8988T (cell line): Measurements from ENCODE around the gene ADGRL2.
A peak's percentile ranks its signal among the peaks of the same experiment; 100 is the strongest.

Experiments
- DNase-seq: peaks from one replicate; pipeline ENCODE4 v3.0.0; 2011

ADGRL2 gene

DNA sequence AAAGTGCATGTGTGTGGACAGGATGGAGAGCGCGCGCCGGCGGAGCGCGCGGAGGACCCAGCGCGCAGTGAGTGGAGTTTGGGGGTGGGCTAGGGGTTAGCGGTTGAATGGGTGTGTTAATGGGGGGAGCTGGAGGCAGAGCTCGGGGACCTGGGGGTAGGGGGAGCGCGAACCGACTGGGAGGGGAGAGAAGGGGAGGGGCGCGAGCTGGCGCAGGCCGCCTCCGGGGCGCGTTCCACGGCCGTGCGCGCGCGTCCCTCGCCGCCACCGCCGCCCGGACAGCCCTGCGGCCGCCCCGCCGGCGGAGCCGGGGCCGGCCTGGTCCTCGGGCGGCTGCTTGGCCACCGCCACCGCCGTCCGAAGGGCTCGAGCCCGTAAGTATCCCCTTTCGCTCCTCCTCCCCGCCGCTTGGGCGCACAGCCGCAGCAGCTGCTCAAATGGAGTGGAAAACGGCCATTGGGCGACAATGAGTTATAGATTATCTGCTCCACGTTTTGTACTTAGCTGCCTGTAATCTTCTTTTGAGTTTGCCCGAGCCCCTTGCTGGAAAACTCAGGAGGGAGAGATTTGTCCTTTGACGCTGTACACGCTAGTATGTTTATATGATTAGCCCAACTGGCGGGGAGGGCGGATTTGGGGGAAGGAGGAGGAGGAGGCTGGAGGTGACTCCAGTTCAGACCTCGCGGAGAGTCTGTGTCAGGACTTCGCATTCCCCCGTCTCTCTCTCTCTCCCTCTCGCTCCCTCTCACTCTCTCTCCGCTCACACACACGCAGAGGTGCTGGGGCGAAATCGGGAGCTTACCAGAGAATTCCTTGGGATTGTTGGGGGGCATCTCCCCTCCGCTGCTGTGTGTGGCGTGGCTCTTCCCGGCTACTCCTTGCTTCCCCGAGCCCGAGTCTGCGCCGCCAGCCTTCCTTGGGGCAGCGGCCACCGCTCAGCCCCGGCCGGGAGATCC is at the start of gene ADGRL2:
Gene ADGRL2 (plus strand): TSS at position 240 of the 956 bp plus-strand sequence. CDS start 36,051 bp downstream, outside the sequence.
- DNase-seq = peak; percentile 42

GRCh38 chr1:81752840-81753239 is 47.9 kb upstream of the ADGRL2 start:
- no peak for DNase-seq

DNA sequence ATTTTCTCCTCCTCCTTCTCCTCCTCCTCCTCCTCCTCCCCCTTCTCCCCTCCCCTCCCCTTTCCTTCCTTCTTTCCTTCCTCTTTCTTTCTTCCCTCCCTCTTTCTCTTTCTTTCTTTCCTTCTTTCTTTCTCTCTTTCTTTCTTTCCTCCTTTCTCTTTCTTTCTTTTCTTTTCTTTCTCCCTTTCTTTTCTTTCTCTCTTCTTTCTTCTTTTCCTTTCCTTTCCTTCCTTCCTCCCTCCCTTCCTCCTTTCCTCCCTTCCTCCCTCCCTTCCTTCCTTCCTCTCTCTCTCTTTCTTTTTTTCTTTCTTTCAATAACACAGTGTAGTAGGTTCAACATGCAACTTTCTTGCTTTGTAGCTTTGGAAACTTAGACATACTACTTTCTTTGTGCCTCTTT is 46.3 kb upstream of the ADGRL2 start:
- no peak for DNase-seq

DNA sequence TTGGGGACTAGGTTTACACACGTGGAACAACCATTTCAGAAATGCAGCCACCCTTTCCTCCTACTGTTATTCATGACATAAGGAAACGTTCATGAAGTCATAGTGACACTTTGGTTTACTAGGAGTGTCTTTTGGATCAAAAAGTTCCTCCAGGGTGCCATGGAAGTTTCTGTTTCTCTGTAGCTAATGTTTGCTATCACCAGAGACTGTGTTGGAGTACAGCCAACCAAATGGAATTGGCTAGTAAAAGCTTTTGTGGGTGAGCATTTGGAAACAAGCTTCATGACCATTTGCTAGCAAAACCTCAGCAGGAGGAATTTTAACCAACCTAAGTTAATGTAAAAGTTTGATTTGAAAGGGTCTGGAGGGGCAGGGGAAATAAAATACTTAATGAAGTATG is 43.9 kb upstream of the ADGRL2 start:
- no peak for DNase-seq

- no peak for DNase-seq
These were observed 43.2 kb upstream of the ADGRL2 start for GRCh38 chr1:81757398-81758020.

- DNase-seq = no peak
These were observed 42.6 kb upstream of the ADGRL2 start for GRCh38 chr1:81758181-81758580.

- no peak for DNase-seq
These were observed 40.1 kb upstream of the ADGRL2 start for GRCh38 chr1:81760477-81761097.

DNA sequence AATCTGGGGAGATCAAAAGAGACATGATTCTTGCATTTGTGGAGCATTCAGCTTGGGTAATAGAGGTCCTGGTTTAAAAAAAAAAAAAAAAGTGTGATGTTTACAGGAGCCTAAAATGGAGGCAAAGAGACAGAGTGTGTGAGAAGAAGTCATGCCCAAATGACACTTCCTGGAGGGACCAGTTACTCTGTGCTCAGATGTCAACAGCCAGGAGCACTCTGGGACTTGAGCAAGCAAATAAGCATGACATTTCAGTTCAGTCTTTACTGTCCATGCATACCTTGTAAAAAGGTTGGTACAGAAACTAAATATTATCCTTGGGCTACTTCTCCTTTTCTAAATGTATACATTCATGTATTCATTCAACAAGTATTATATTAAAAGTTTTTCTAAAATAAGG is 25.2 kb upstream of the ADGRL2 start:
- DNase-seq = no peak

DNA sequence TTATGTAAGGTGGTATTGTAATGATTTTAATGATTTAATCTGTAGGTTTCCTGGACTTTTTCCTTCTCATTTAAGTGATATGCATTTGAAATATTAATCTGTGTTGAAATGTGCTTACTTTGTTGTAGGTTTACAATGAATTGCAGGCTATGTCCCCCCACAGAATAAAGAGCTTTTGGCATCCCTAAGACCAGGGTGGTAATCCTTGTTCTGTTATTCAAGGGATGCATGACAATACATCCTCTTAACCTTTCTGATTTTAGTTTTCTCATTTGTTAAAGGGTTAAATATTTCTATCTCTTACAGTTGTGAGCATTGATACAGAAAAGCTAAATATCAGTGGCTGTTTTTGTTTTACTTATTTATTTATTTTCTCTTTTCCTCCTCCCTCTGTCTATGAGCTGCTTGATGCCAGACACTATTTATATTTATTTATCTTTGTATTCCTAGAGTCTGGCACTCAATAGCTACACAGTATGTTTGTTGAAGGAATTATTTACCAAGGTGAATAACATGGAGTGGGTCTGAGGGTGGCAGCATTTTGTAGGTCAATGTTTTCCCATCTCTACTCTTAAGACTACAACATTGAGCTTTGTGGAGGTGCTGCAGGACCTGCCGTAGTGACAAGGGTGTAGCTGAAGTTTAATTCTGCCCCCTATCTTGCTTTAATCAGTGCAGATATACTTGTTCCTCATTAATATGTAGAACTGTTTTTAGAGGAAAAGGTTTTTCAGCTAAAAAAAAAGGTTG is 19.9 kb upstream of the ADGRL2 start:
- DNase-seq = no peak

DNA sequence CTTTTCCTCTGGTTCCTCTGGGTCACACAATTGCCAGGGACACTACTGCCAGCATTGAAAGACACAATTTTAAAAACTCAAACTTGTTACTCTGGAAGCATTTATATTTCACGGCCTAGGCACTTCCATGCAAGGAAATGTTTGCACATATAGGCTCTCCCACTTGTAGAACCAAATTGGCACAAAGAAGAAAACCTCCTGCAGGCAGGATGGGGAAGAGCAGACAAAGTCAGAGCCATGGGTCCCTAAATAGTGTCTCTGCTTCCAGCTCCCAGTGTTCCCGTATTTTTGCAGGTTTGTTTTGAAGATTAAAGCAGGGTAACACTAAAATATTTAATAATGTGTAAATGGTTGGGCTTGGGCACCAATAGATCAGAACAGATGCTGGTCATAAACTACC is 19.0 kb upstream of the ADGRL2 start:
- no peak for DNase-seq

- DNase-seq = no peak
These were observed 8.6 kb upstream of the ADGRL2 start for GRCh38 chr1:81792184-81792583.

DNA sequence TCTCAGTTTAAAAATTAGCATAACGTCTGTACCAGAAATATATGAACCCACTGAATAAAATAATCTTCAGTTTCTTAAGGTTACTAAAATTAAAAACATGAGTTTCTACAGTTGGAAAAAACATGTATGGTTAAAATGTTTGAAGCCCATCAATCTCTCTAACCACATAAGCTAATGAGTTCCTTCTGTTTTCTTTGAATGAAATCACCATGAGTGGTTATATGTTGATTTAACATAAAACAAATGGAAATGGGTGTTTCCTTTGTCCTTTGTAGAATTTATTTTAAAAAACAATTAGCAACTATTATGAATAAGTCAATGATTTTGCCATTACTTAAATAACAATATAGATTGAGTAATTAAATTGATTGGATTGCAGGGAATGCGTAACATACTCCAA is 3.0 kb upstream of the ADGRL2 start:
- no peak for DNase-seq

- no peak for DNase-seq
These were observed 617 bp upstream of the ADGRL2 start for GRCh38 chr1:81799939-81800694.

DNA sequence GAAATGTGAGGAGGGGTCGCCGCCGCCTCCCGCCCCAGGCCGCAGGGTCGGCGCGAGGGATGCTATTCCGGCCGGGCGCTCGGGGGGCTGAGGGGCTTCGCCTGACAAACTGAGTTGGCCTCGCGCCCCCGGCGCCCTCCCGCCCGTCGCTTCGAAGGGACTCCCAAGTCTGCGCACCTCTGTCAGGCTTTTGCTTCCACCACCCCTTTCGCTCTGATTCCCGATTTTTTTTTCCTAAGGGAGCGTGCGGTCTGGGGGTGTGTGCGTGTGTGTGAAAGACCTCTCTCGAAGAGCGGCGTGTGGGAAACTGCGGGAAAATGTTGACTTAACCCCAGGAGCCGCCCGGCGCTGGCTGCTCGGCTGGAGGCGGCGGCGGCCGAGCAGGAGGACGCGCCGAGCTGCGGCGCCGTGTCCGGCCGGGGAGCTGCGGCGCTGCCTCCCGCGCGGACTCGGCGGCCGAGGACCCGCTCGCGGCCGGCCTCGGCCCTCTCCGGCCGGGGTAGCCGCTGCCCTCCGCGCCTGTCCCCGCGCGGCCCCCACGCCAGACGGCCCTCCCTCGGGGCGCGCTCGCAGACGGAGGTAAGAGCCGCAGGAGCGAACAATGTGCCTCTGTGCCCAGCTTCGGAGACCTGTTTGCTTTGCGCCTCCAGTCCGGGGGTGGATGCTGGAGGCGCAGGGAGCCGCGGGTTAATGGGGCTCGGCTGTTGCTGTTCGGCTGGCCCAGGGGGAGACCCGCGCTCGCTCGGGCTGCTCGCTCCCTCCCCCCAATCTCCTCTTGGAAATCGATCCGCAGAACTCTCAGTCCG is 1.1 kb downstream of the ADGRL2 start:
- no peak for DNase-seq

DNA sequence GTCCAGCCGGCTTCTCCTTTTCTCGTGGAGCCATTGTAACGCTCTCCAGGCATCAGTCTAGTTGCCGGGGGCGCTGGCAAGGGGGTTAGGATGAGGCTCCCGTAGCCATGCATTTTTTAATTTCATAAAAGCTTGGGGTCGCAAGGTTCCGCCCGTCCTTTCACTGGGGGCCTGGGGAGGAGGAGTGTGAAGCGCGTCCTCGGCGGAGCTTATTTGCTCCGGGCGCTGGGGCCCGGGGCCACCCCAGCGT is 1.6 kb downstream of the ADGRL2 start:
- DNase-seq = no peak

DNA sequence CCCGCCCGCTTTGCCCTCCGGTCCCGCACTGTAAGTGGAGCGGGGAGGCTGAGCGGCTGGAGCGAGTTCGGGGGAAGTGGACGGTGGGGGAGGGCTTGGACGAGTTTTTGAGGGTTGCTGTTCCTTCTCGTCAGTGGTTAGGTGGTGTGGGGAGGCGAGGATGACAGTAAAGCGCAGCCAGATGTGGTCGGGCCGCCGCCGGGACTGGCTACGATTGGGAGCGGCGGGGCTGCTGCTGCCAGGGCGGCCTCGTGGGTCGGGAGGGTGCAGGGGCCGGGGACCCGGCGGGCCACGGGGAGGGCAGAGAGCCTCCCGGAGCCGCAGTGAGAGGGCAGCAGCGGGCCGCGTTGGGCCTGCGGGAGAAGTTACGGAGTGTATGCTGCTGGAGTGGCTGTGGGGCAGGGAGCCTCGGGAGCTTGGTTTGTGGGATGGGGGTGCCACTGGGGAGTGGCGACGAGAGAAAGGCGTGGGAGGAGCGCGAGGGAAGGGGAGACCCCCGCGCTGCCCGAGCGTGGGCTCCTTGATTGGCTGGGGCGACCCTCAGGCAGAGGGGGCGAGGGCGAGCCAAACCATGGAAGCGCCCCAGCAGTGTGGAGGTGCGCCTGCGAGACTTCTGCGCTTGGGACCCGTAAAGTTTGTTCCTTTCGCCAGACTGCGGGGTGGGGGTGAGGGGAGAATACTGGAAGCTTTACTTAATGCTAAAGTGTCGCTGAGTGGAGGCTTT is 2.1 kb downstream of the ADGRL2 start:
- DNase-seq = peak; percentile 29

DNA sequence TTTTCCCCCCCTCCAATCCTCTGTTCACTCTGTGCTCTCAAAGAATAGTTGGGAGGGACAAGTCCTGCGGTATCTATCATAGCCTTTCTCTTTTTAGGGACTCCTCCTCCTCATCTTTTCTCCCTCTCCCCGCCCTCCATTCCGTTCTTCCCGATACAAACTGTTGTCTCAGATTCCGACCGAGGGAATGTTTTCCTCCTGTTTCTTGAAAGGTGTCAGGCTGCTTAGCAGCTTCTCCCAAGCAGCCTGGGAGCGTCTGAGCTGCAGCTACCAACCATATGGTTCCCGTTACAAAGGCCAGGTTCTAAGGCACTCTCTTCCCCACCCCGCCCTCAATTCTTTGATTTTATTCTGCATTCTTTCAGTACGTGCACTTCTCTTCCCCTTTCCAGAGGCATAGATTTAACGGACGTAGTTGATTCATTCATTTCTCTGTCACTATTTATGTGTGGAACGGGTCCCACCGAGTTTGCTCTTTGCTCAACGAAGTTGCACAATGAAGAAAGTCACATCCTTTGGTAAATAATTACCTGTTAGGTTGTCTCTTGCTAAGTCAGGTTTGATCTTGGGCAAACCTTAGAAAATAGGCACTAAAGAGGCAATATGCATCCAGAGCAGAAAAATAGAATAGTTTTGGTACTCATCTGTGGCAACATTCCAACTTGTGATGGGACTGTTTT is 2.8 kb downstream of the ADGRL2 start:
- DNase-seq = no peak

DNA sequence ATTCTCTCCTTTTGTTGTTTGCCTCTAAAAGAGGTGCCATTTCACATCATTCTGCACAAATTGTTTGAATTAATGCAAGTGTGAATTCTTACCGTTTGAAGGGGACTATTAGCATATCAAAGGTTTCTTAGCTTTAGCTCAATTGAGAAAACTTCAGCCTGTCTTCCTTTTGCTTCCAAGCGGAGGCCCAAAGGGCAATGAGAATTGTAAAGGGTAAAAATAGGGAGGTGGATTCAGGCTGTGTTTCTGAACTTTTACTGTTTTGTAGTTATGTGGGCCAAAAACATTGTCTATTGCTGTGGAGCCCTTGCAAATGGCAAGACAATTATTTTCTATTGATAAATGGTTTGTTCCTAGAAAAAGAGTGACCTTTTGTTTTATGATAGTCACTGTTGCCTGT is 3.6 kb downstream of the ADGRL2 start:
- no peak for DNase-seq

- no peak for DNase-seq
These were observed 5.0 kb downstream of the ADGRL2 start for GRCh38 chr1:81805537-81806431.

GRCh38 chr1:81806432-81806770 is 5.7 kb downstream of the ADGRL2 start:
- no peak for DNase-seq
